ENCODE measurements around the gene ACYP2. TPM values are rescaled to one million over a fixed set of nuclear protein-coding genes. Genes with fewer than 3 reads are reported as not detected.

Gene ACYP2
- total RNA-seq, 1 donor from 2014 or later, result 4.9 TPM

- no peak for DNase-seq (ENCODE audit: low read depth)
Observed at GRCh38 chr2:54350426-54350825, 235.0 kb downstream of the ACYP2 start.

DNA sequence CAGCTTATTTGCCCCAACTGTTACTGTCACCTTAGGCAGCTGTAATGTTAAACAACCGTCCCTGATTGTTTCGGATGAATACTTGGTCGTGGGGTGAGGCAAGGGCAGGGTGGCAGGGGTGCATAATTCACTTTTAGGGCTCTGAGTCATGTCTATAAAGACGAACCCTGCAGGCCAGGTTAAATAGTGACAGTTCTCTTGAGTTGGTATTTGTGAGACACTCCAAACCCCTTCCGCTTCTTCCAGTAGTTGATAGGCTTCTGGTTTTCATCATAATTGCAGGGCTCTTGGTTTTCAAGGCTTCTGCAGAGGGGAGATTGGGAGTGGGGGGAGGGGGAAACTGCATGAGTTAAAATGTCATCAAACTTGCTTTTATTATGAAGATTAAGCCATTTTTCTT, 237.8 kb downstream of the ACYP2 start:
- DNase-seq (ENCODE audit: low read depth), result no peak
- H3K4me3 ChIP-seq (ENCODE audit: low read depth, low read length), result no peak overlapping the region
- TF ChIP-seq CTCF (conservative IDR thresholded peaks at IDR 0.05; ENCODE audit: low read depth, low read length), result no peak

More at GRCh38 chr2:54350426-54350825, 235.0 kb downstream of the ACYP2 start:
- TF ChIP-seq CTCF (conservative IDR thresholded peaks at IDR 0.05; ENCODE audit: low read depth, low read length), result no peak
- H3K4me3 ChIP-seq (ENCODE audit: low read depth, low read length), result no peak overlapping the region

Other genes with a start within 250 kb of the ACYP2 start
- gene PSME4, start 144.6 kb upstream of the ACYP2 start, total RNA-seq, result 18.7 and 27.9 TPM in 2 replicates
- not detected in 2 replicates for gene TSPYL6, start 140.6 kb downstream of the ACYP2 start, total RNA-seq